ENCODE measurements around the gene MYD88. TPM values are rescaled to one million over a fixed set of nuclear protein-coding genes. Genes with fewer than 3 reads are reported as not detected.

Gene MYD88
- total and polyA plus RNA-seq, 9 of the 15 experiments (the other 6 are each of a cell fraction or from before 2014, with no cell fraction given) = 3.2 to 47.3 (median 27.6) TPM

DNA sequence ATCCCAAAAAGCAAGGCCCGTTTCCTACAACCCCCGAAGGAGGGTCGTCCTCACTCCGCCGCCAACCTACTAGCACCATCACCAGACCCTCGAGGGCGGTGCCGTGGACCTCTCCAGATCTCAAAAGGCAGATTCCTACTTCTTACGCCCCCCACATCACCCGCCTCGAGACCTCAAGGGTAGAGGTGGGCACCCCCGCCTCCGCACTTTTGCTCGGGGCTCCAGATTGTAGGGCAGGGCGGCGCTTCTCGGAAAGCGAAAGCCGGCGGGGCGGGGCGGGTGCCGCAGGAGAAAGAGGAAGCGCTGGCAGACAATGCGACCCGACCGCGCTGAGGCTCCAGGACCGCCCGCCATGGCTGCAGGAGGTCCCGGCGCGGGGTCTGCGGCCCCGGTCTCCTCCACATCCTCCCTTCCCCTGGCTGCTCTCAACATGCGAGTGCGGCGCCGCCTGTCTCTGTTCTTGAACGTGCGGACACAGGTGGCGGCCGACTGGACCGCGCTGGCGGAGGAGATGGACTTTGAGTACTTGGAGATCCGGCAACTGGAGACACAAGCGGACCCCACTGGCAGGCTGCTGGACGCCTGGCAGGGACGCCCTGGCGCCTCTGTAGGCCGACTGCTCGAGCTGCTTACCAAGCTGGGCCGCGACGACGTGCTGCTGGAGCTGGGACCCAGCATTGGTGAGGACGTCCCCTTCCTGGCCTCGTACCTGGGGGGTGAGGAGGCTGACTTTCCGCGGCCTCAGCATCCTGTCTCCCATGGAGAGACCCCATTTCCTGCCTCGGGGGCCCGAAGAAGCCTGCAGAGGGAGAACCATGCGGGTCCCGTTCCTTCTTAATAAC lies at the start of gene MYD88 (continued):
- TF ChIP-seq ESRRB (CRISPR knock-in tag; IDR thresholded peaks at IDR 0.05; ENCODE audit: borderline replicate concordance) (no peak), ZNF583 (CRISPR knock-in tag; IDR thresholded peaks at IDR 0.05) (no peak; the same call in 1 of the 2 replicates), ZFPM2 (CRISPR knock-in tag; IDR thresholded peaks at IDR 0.05) (no peak), PHF21A (IDR thresholded peaks at IDR 0.05; ENCODE audit: borderline replicate concordance, low read depth) (no peak), CHD1 (IDR thresholded peaks at IDR 0.05; ENCODE audit: low read length) (no peak), MYNN (IDR thresholded peaks at IDR 0.05) (no peak), MYNN (CRISPR knock-in tag; IDR thresholded peaks at IDR 0.05) (no peak), ZNF586 (CRISPR knock-in tag; conservative IDR thresholded peaks at IDR 0.05) (no peak), TGIF2 (CRISPR knock-in tag; IDR thresholded peaks at IDR 0.05) (no peak), HDAC2 (IDR thresholded peaks at IDR 0.05) (no peak; the same call in 1 of the 2 replicates), CBFB (CRISPR knock-in tag; IDR thresholded peaks at IDR 0.05) (peak; percentile 86; the same call in 1 of the 2 replicates), RFX5 (IDR thresholded peaks at IDR 0.05; ENCODE audit: low read depth, low read length) (no peak), FOSL1 (tag; conservative IDR thresholded peaks at IDR 0.05) (no peak), SMAD2 (IDR thresholded peaks at IDR 0.05; ENCODE audit: low read depth, low read length) (no peak), MBD2 (IDR thresholded peaks at IDR 0.05; ENCODE audit: borderline replicate concordance, low read depth) (peak; percentile 10; the same call in 1 of the 2 replicates), MCM5 (IDR thresholded peaks at IDR 0.05; ENCODE audit: low read depth) (no peak), ADNP (tag; IDR thresholded peaks at IDR 0.05) (no peak), MAZ (CRISPR knock-in tag; conservative IDR thresholded peaks at IDR 0.05 in 1 of 2, IDR thresholded peaks at IDR 0.05 in 1 of 2) (peak; percentile 64 to 86), C11orf30 (IDR thresholded peaks at IDR 0.05; ENCODE audit: low read depth) (no peak), ARID2 (IDR thresholded peaks at IDR 0.05) (no peak), U2AF2 (optimal IDR thresholded peaks at IDR 0.05; ENCODE audit: low read depth, low read length) (no peak), KAT8 (IDR thresholded peaks at IDR 0.05; ENCODE audit: low read depth) (no peak)
- TF ChIP-seq, protein P1, sequence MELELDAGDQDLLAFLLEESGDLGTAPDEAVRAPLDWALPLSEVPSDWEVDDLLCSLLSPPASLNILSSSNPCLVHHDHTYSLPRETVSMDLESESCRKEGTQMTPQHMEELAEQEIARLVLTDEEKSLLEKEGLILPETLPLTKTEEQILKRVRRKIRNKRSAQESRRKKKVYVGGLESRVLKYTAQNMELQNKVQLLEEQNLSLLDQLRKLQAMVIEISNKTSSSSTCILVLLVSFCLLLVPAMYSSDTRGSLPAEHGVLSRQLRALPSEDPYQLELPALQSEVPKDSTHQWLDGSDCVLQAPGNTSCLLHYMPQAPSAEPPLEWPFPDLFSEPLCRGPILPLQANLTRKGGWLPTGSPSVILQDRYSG (tag; conservative IDR thresholded peaks at IDR 0.05; ENCODE audit: low read depth) = no peak
- TF ChIP-seq, protein P2, sequence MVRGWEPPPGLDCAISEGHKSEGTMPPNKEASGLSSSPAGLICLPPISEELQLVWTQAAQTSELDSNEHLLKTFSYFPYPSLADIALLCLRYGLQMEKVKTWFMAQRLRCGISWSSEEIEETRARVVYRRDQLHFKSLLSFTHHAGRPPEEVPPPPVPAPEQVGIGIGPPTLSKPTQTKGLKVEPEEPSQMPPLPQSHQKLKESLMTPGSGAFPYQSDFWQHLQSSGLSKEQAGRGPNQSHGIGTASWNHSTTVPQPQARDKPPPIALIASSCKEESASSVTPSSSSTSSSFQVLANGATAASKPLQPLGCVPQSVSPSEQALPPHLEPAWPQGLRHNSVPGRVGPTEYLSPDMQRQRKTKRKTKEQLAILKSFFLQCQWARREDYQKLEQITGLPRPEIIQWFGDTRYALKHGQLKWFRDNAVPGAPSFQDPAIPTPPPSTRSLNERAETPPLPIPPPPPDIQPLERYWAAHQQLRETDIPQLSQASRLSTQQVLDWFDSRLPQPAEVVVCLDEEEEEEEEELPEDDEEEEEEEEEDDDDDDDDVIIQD (CRISPR knock-in tag; IDR thresholded peaks at IDR 0.05) = no peak
- TF ChIP-seq, protein P3, sequence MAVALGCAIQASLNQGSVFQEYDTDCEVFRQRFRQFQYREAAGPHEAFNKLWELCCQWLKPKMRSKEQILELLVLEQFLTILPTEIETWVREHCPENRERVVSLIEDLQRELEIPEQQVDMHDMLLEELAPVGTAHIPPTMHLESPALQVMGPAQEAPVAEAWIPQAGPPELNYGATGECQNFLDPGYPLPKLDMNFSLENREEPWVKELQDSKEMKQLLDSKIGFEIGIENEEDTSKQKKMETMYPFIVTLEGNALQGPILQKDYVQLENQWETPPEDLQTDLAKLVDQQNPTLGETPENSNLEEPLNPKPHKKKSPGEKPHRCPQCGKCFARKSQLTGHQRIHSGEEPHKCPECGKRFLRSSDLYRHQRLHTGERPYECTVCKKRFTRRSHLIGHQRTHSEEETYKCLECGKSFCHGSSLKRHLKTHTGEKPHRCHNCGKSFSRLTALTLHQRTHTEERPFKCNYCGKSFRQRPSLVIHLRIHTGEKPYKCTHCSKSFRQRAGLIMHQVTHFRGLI (CRISPR knock-in tag; IDR thresholded peaks at IDR 0.05) = no peak
- TF ChIP-seq, protein P4, sequence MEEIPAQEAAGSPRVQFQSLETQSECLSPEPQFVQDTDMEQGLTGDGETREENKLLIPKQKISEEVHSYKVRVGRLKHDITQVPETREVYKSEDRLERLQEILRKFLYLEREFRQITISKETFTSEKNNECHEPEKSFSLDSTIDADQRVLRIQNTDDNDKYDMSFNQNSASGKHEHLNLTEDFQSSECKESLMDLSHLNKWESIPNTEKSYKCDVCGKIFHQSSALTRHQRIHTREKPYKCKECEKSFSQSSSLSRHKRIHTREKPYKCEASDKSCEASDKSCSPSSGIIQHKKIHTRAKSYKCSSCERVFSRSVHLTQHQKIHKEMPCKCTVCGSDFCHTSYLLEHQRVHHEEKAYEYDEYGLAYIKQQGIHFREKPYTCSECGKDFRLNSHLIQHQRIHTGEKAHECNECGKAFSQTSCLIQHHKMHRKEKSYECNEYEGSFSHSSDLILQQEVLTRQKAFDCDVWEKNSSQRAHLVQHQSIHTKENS (CRISPR knock-in tag; IDR thresholded peaks at IDR 0.05) = no peak
